Mesodermal cell (in vitro differentiated cells): ENCODE data around the gene PTP4A2.
"Not testable (repeated sequence)": the region's sequence is repeated elsewhere in the genome, so short reads cannot be mapped to it uniquely, and the experiment has no call there.

Experiments
- H3K27ac ChIP-seq: 2 replicates; pipeline ENCODE4 v1.7.0; 2013; ENCODE audit warnings: mild to moderate bottlenecking, low read depth, low read length, moderate library complexity; ENCODE audit not compliant: severe bottlenecking
- H3K36me3 ChIP-seq: 2 replicates; pipeline ENCODE4 v1.7.1; 2013; ENCODE audit warnings: mild to moderate bottlenecking, low read length, moderate library complexity; ENCODE audit not compliant: control insufficient read depth, insufficient read depth
- H3K4me1 ChIP-seq: one replicate; pipeline ENCODE4 v1.7.1; 2013; ENCODE audit warnings: mild to moderate bottlenecking, low read length; ENCODE audit not compliant: insufficient read depth, control insufficient read depth, poor library complexity, severe bottlenecking
- H3K4me3 ChIP-seq: 2 replicates; pipeline ENCODE4 v1.7.0; 2013; ENCODE audit warnings: low read length, control low read depth, mild to moderate bottlenecking; ENCODE audit not compliant: insufficient read depth, poor library complexity, severe bottlenecking; ENCODE audit errors: extremely low read depth
- H3K9me3 ChIP-seq: 2 replicates; pipeline ENCODE4 v1.7.1; 2013; ENCODE audit warnings: mild to moderate bottlenecking, low read length, moderate library complexity; ENCODE audit not compliant: control insufficient read depth
- WGBS, 2 experiments: methylation state at CpG; one replicate each; pipeline ENCODE4 v1.1.5; 2013; ENCODE audit warnings: missing lambda C conversion rate in 2 of 2; ENCODE audit not compliant: insufficient coverage in 2 of 2; 5-methylcytosine and 5-hydroxymethylcytosine counted together

Gene PTP4A2

GRCh38 chr1:31932491-31933316, 5.5 kb downstream of the PTP4A2 start:
- no peak overlapping the region for H3K4me3 ChIP-seq
- 93 to 100% methylated on average over 2 to 3 of the region's 6 CpGs for WGBS, 2 experiments
- H3K4me1 ChIP-seq: peaks cover 38% of the 10 kb centered on the region
- peak overlapping the region; percentile 79 for H3K27ac ChIP-seq
- peaks cover 5% of the 10 kb centered on the region for H3K36me3 ChIP-seq
- H3K9me3 ChIP-seq: no peaks in the 10 kb centered on the region

- Histone ChIP-seq H3K4me3 (no peak overlapping the region), H3K27ac (peak overlapping the region; percentile 79), H3K36me3 (peaks cover 5% of the 10 kb centered on the region), H3K4me1 (peaks cover 40% of the 10 kb centered on the region), H3K9me3 (no peaks in the 10 kb centered on the region)
- no CpG with 5 or more reads among the region's 2 CpGs for WGBS, 2 experiments
Measured at GRCh38 chr1:31931593-31932225, 6.5 kb downstream of the PTP4A2 start.

- peaks cover 5% of the 10 kb centered on the region for H3K36me3 ChIP-seq
- WGBS, 2 experiments: 50 to 67% methylated on average over 3 of the region's 7 CpGs
- peaks cover 39% of the 10 kb centered on the region for H3K4me1 ChIP-seq
- peak overlapping the region; percentile 79 for H3K27ac ChIP-seq
- H3K9me3 ChIP-seq: no peaks in the 10 kb centered on the region
- no peak overlapping the region for H3K4me3 ChIP-seq
Measured at GRCh38 chr1:31930836-31931592, 7.2 kb downstream of the PTP4A2 start.

GRCh38 chr1:31927661-31927980, 10.5 kb downstream of the PTP4A2 start:
- WGBS, 2 experiments: 91 to 97% methylated on average over 3 of the region's 3 CpGs
- peaks cover 38% of the 10 kb centered on the region for H3K4me1 ChIP-seq
- H3K27ac ChIP-seq: no peak overlapping the region
- H3K4me3 ChIP-seq: no peak overlapping the region
- H3K36me3 ChIP-seq: peaks cover 21% of the 10 kb centered on the region
- no peaks in the 10 kb centered on the region for H3K9me3 ChIP-seq

GRCh38 chr1:31926853-31927660, 11.1 kb downstream of the PTP4A2 start:
- Histone ChIP-seq H3K9me3 (no peaks in the 10 kb centered on the region), H3K4me3 (no peak overlapping the region), H3K27ac (no peak overlapping the region), H3K4me1 (peaks cover 37% of the 10 kb centered on the region), H3K36me3 (peaks cover 27% of the 10 kb centered on the region)
- 92 to 100% methylated on average over 3 to 4 of the region's 8 CpGs for WGBS, 2 experiments

GRCh38 chr1:31926252-31926651, 11.9 kb downstream of the PTP4A2 start:
- no peak overlapping the region for H3K27ac ChIP-seq
- no peak overlapping the region for H3K4me3 ChIP-seq
- no CpG with 5 or more reads among the region's 2 CpGs for WGBS, 2 experiments
- peaks cover 35% of the 10 kb centered on the region for H3K4me1 ChIP-seq
- H3K9me3 ChIP-seq: no peaks in the 10 kb centered on the region
- H3K36me3 ChIP-seq: peaks cover 27% of the 10 kb centered on the region

- Histone ChIP-seq H3K4me1 (peaks cover 30% of the 10 kb centered on the region), H3K36me3 (peaks cover 27% of the 10 kb centered on the region)
- H3K4me3 ChIP-seq, H3K9me3 ChIP-seq, H3K27ac ChIP-seq: not testable (repeated sequence)
- 95 to 96% methylated on average over 9 to 10 of the region's 13 CpGs for WGBS, 2 experiments
Measured at GRCh38 chr1:31925824-31926223, 12.3 kb downstream of the PTP4A2 start.

GRCh38 chr1:31924839-31925238, 13.3 kb downstream of the PTP4A2 start:
- Histone ChIP-seq H3K4me3 (no peak overlapping the region), H3K4me1 (peaks cover 24% of the 10 kb centered on the region), H3K36me3 (peaks cover 33% of the 10 kb centered on the region), H3K9me3 (no peaks in the 10 kb centered on the region), H3K27ac (no peak overlapping the region)
- no CpG with 5 or more reads among the region's 1 CpG for WGBS, 2 experiments

GRCh38 chr1:31923901-31924535, 14.2 kb downstream of the PTP4A2 start:
- 78 to 100% methylated on average over 1 of the region's 2 CpGs for WGBS, 2 experiments
- Histone ChIP-seq H3K4me1 (peaks cover 24% of the 10 kb centered on the region), H3K9me3 (peaks cover 6% of the 10 kb centered on the region), H3K4me3 (no peak overlapping the region), H3K27ac (no peak overlapping the region), H3K36me3 (peaks cover 37% of the 10 kb centered on the region)

GRCh38 chr1:31920956-31921355, 17.2 kb downstream of the PTP4A2 start:
- H3K4me1 ChIP-seq: peaks cover 19% of the 10 kb centered on the region
- H3K36me3 ChIP-seq: peaks cover 64% of the 10 kb centered on the region
- H3K9me3 ChIP-seq: peaks cover 6% of the 10 kb centered on the region
- 91 to 100% methylated on average over 1 of the region's 2 CpGs for WGBS, 2 experiments
- no peak overlapping the region for H3K27ac ChIP-seq
- H3K4me3 ChIP-seq: no peak overlapping the region
